Measurements from ENCODE around the gene CAMTA1. TPM values are rescaled to one million over a fixed set of nuclear protein-coding genes. Genes with fewer than 3 reads are reported as not detected.

Gene CAMTA1
- total and polyA plus RNA-seq, 9 of the 15 experiments (the other 6 are each of a cell fraction or from before 2014, with no cell fraction given): 43.9 to 161 (median 65.9) TPM

- no peak for TF ChIP-seq ZNF79 (CRISPR knock-in tag; IDR thresholded peaks at IDR 0.05; ENCODE audit: low read depth)
- no peak for TF ChIP-seq RNF2 (IDR thresholded peaks at IDR 0.05)
These were observed 995.7 kb downstream of the CAMTA1 start (continued) for GRCh38 chr1:7780976-7781375.

GRCh38 chr1:7781501-7781900, 996.2 kb downstream of the CAMTA1 start:
- no peak for ATAC-seq
- Histone ChIP-seq H3K9me1 (ENCODE audit: control insufficient read depth, insufficient read depth, low read length) (no peaks in the 10 kb centered on the region), H3K9ac (ENCODE audit: insufficient read depth in 1 of 2, low read depth in 2 of 2, low read length in 2 of 2) (no peak overlapping the region), H4K20me1 (replicated peaks; ENCODE audit: control insufficient read depth, insufficient read depth, low read length) (no peaks in the 10 kb centered on the region), H3K27me3 (ENCODE audit: control insufficient read depth in 2 of 2, insufficient read depth in 2 of 2, low read length in 2 of 2) (no peaks in the 10 kb centered on the region), H3K79me2 (ENCODE audit: control insufficient read depth, insufficient read depth, low read length) (no peaks in the 10 kb centered on the region), H2AFZ (ENCODE audit: low read depth, low read length) (no peak overlapping the region), H3K36me3 (ENCODE audit: control insufficient read depth, insufficient read depth, low read length) (peaks cover 58% of the 10 kb centered on the region), H3K4me1 (replicated peaks in 1 of 2; ENCODE audit: control insufficient read depth in 2 of 2, insufficient read depth in 2 of 2, low read length in 2 of 2) (peaks cover 7 to 17% of the 10 kb centered on the region in 2 experiments; a peak in 4 of 5 replicates), H3K9me3 (replicated peaks; ENCODE audit: control insufficient read depth, insufficient read depth, low read depth, low read length) (peaks cover 7% of the 10 kb centered on the region), H3K4me3 (no peak overlapping the region), H3K4me2 (ENCODE audit: insufficient read depth, low read length) (no peak overlapping the region), H3K27ac (ENCODE audit: extremely low read depth, low read depth, low read length) (no peak overlapping the region)
- CTCF ChIA-PET (ENCODE audit: low intra/inter-chr PET ratio): no interaction called here
- no peak for TF ChIP-seq KHSRP (IDR thresholded peaks at IDR 0.05)
- TF ChIP-seq ZNF24 (IDR thresholded peaks at IDR 0.05): no peak
- no peak for TF ChIP-seq BDP1 (IDR thresholded peaks at IDR 0.05; ENCODE audit: insufficient read depth, insufficient read length)
- BruUV-seq (replicated peaks): no TSS peak
- WGBS (ENCODE audit: insufficient coverage, low coverage, missing lambda C conversion rate): 78% methylated on average over 7 of the region's 7 CpGs
- in situ Hi-C loops (cut with MboI) (no loop called here), intact Hi-C loops (cut with micrococcal nuclease) (no loop called here)
- no peak for DNase-seq (ENCODE audit: extremely low read depth in 1 of 4, low spot score in 3 of 4)
- POLR2A ChIA-PET: interaction anchor here (1.0 to 1.9 kb wide), 3 partner anchors 10 to 38 kb away, joined by 3 to 6 read pairs (median 5); partner anchors contain the start of gene VAMP3
- FAIRE-seq: no peak

GRCh38 chr1:7781923-7782495, 996.8 kb downstream of the CAMTA1 start:
- H3K79me2 ChIP-seq (ENCODE audit: control insufficient read depth, insufficient read depth, low read length): no peaks in the 10 kb centered on the region
- no peak for ATAC-seq
- peaks cover 7 to 17% of the 10 kb centered on the region in 2 experiments; a peak in 4 of 5 replicates for H3K4me1 ChIP-seq (replicated peaks in 1 of 2; ENCODE audit: control insufficient read depth in 2 of 2, insufficient read depth in 2 of 2, low read length in 2 of 2)
- FAIRE-seq: no peak
- intact Hi-C loops (cut with micrococcal nuclease): no loop called here
- H3K4me3 ChIP-seq: no peak overlapping the region
- no peak overlapping the region for H2AFZ ChIP-seq (ENCODE audit: low read depth, low read length)
- no peak for DNase-seq (ENCODE audit: extremely low read depth in 1 of 4, low spot score in 3 of 4)
- BruUV-seq (replicated peaks): no TSS peak
- 74% methylated on average over 16 of the region's 16 CpGs for WGBS (ENCODE audit: insufficient coverage, low coverage, missing lambda C conversion rate)
- H4K20me1 ChIP-seq (replicated peaks; ENCODE audit: control insufficient read depth, insufficient read depth, low read length): no peaks in the 10 kb centered on the region
- no peak overlapping the region for H3K4me2 ChIP-seq (ENCODE audit: insufficient read depth, low read length)
- peaks cover 7% of the 10 kb centered on the region for H3K9me3 ChIP-seq (replicated peaks; ENCODE audit: control insufficient read depth, insufficient read depth, low read depth, low read length)
- no peaks in the 10 kb centered on the region for H3K27me3 ChIP-seq (ENCODE audit: control insufficient read depth in 2 of 2, insufficient read depth in 2 of 2, low read length in 2 of 2)
- no peak overlapping the region for H3K9ac ChIP-seq (ENCODE audit: insufficient read depth in 1 of 2, low read depth in 2 of 2, low read length in 2 of 2)
- peaks cover 56% of the 10 kb centered on the region for H3K36me3 ChIP-seq (ENCODE audit: control insufficient read depth, insufficient read depth, low read length)
- in situ Hi-C loops (cut with MboI): no loop called here
- ChIA-PET CTCF (ENCODE audit: low intra/inter-chr PET ratio) (no interaction called here), POLR2A (interaction anchor here (1.0 to 1.9 kb wide), 3 partner anchors 11 to 38 kb away, joined by 3 to 6 read pairs (median 5); partner anchors contain the start of gene VAMP3)
- no peak overlapping the region for H3K27ac ChIP-seq (ENCODE audit: extremely low read depth, low read depth, low read length)
- H3K9me1 ChIP-seq (ENCODE audit: control insufficient read depth, insufficient read depth, low read length): no peaks in the 10 kb centered on the region
- TF ChIP-seq STAT6 (CRISPR knock-in tag; IDR thresholded peaks at IDR 0.05): no peak
- no peak for TF ChIP-seq EP300 (IDR thresholded peaks at IDR 0.05; ENCODE audit: low read length)
- TF ChIP-seq ATF3 (IDR thresholded peaks at IDR 0.05): no peak
- TF ChIP-seq ATF3 (CRISPR knock-in tag; conservative IDR thresholded peaks at IDR 0.05): no peak
- TF ChIP-seq MBD1 (CRISPR knock-in tag; IDR thresholded peaks at IDR 0.05): no peak
